GM12874 (cell line): ENCODE measurements around the gene MCRS1.

Experiments used
- CTCF ChIP-seq: IDR thresholded peaks from 2 replicates; pipeline ENCODE4 v1.5.1; 2011; ENCODE audit warnings: low read depth, mild to moderate bottlenecking, control low read depth, low read length, moderate library complexity; ENCODE audit not compliant: insufficient read depth

Gene MCRS1

GRCh38 chr12:49604856-49605255 lies 36.9 kb upstream of the MCRS1 start:
- TF ChIP-seq CTCF: no peak

DNA sequence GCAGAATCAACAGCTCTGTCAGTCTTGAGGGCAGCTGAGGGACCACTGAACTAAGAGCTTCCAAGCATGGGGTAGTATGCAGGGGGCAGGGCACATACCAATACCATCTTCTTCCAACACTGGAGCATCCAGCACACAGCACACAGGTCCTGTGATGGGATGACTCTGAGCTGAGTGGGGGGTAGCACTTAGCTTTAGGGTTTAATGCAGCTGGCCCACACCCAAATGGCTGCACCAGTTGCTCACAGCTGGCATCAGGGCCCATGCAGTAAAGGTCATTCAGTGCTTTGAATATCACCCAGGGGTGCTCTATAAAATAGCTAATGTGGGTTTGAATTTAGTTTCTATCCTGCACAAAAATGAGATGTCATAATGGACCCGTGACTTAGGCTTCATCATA lies 35.8 kb upstream of the MCRS1 start:
- no peak for TF ChIP-seq CTCF

DNA sequence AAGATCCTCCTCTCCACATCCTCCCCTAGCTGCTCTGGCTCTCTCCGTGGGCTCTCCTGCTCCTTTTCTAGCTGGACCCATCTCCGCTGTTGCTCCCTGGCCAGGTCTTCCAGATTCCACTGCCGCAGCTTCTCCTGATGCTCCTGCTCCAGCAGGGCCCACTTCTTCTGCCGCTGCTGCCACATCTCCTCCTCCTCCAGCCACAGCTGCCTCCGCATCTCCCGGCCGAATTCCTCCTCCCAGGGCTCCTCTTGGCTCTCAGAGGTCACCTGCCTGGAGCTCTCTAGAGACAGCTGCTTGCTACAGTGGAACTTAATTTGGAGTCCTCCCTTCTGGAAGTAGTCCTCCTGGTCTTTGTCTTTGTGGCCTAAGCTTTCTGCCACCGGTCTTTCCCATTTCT lies 32.0 kb upstream of the MCRS1 start:
- no peak for TF ChIP-seq CTCF

- no peak for TF ChIP-seq CTCF
These were observed 30.6 kb upstream of the MCRS1 start for GRCh38 chr12:49598527-49598926.

GRCh38 chr12:49588721-49589516 lies 21.0 kb upstream of the MCRS1 start:
- TF ChIP-seq CTCF: no peak

DNA sequence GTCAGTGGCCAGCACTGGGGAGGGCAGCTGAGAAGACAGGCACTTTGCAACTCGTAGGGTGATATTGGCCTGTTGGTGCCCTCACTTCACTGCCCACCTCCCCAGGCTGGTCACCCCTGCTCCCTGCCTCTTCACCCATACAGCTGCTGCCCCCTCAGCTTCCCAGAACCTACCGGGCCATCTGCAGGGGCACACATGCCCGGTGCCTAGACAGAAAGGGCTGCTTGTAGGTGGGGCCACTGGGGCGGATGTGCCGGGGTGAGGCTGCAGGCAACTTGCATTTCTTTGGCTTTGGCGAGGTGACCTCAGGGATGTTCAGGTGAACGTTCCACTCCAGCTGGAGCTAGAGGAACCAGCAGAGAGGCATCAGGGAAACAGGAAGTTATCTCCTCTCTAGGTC lies 20.3 kb upstream of the MCRS1 start:
- TF ChIP-seq CTCF: no peak

DNA sequence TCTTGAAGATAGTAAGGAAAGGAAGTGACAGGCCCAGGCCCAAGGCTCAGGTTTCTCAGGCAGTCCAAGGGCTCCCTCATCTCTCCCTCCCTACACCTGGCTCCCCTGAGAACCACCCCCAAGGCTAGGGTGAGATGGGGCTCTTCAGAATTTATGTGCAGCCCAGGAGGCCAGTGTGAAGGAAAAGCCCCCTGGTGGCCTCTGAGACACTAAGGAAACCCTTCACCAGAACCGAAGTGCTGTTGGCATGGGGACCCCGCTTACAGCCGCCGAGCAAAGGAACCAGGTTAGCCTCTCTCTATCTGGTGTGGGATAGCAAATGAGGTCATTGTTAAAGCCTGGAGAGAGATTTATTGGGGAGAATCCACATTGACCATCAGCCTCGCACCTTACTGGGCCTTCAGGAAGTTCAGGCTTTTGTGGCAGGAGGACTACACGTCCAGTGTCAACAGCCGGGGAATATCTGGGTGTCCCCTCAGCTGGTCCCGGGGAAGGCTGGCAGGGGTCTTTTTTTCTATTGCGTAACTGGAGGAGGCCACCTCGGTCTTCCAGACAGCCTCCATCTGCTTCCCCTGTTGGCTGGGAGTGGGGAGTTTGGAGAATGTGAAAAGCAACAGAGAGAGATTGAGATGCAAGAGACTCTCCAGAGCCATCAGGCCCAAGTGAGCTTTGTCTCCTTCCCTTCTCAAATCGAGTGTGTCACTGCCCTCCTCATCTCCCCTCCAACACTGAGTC lies 19.4 kb upstream of the MCRS1 start:
- 0 out of 2 replicates have a peak, but pooled peaks have one; percentile 5 for TF ChIP-seq CTCF
